ENCODE data around the gene LIN7A. TPM values are rescaled to one million over a fixed set of nuclear protein-coding genes. Genes with fewer than 3 reads are reported as not detected.

The LIN7A gene
- total and polyA plus RNA-seq, 2 donors (not counting 1 experiment from before 2014, with no cell fraction given) = 22.8 to 35.3 TPM

DNA sequence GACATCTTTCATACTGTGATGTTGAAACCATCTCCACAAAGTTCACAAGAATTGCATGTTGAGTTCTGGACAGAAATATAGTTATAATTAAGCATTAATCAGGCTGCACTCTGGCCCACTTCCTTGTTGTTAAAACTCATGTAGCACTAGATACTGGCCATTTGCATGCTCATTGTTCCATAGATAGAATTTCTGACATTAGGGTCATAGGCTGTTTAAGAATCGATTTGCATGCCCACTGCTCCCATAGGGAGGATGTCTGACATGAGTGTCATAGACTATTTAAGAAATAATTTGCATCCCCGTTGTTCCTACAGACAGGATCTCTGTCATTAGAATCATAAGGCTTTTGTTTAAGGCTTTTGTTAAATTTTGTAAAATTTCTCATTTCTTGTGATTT, 170.8 kb downstream of the LIN7A start:
- Histone ChIP-seq H3K4me3 (replicated peaks in 1 of 4; ENCODE audit: control extremely low read depth in 1 of 4, insufficient read depth in 1 of 4, low read depth in 3 of 4, low read length in 4 of 4) (no peak overlapping the region), H3K4me1 (ENCODE audit: control insufficient read depth, extremely low read depth, insufficient read depth, low read length) (no peaks in the 10 kb centered on the region), H3K4me2 (ENCODE audit: extremely low read depth, insufficient read depth, low read length) (no peak overlapping the region), H3K79me2 (ENCODE audit: control insufficient read depth, insufficient read depth, low read length) (no peaks in the 10 kb centered on the region), H3K9ac (ENCODE audit: insufficient read depth, low read length) (no peak overlapping the region), H3K36me3 (ENCODE audit: control insufficient read depth, insufficient read depth, low read length) (no peaks in the 10 kb centered on the region), H4K20me1 (ENCODE audit: control insufficient read depth, extremely low read depth, insufficient read depth, low read length) (no peaks in the 10 kb centered on the region), H3K9me3 (ENCODE audit: control insufficient read depth, insufficient read depth, low read depth, low read length) (no peaks in the 10 kb centered on the region), H3K27me3 (ENCODE audit: control insufficient read depth, insufficient read depth, low read length) (no peaks in the 10 kb centered on the region), H2AFZ (ENCODE audit: low read length) (no peak overlapping the region), H3K27ac (ENCODE audit: insufficient read depth, low read length) (no peak overlapping the region)
- TF ChIP-seq EZH2 (IDR thresholded peaks at IDR 0.05; ENCODE audit: low read length, missing control alignments) = no peak
- TF ChIP-seq, protein P1, sequence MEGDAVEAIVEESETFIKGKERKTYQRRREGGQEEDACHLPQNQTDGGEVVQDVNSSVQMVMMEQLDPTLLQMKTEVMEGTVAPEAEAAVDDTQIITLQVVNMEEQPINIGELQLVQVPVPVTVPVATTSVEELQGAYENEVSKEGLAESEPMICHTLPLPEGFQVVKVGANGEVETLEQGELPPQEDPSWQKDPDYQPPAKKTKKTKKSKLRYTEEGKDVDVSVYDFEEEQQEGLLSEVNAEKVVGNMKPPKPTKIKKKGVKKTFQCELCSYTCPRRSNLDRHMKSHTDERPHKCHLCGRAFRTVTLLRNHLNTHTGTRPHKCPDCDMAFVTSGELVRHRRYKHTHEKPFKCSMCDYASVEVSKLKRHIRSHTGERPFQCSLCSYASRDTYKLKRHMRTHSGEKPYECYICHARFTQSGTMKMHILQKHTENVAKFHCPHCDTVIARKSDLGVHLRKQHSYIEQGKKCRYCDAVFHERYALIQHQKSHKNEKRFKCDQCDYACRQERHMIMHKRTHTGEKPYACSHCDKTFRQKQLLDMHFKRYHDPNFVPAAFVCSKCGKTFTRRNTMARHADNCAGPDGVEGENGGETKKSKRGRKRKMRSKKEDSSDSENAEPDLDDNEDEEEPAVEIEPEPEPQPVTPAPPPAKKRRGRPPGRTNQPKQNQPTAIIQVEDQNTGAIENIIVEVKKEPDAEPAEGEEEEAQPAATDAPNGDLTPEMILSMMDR (conservative IDR thresholded peaks at IDR 0.05 in 1 of 2, IDR thresholded peaks at IDR 0.05 in 1 of 2; ENCODE audit: low read depth in 1 of 2, low read length in 2 of 2) = no peak
- no peak for DNase-seq (ENCODE audit: low read depth in 2 of 2)

DNA sequence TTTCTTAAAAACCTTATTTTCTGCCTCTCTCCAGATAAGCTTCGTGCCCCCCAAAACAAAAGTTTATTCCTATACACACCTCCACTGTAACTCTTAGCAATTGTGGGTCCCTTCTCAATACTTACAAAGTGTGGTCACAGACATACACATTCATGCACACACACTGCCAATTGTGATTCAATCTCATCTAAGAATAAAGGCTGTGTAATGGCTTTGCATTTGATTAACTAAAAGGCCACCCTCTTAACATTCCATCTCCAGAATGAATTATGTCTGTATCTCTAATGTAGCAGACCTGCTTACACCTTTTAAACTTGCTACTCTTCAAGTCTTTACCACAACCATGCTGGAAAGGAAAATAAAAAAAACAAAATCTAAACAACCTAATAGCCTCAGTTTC, 171.5 kb downstream of the LIN7A start:
- Histone ChIP-seq H2AFZ (ENCODE audit: low read length) (no peak overlapping the region), H3K4me1 (ENCODE audit: control insufficient read depth, extremely low read depth, insufficient read depth, low read length) (no peaks in the 10 kb centered on the region)

DNA sequence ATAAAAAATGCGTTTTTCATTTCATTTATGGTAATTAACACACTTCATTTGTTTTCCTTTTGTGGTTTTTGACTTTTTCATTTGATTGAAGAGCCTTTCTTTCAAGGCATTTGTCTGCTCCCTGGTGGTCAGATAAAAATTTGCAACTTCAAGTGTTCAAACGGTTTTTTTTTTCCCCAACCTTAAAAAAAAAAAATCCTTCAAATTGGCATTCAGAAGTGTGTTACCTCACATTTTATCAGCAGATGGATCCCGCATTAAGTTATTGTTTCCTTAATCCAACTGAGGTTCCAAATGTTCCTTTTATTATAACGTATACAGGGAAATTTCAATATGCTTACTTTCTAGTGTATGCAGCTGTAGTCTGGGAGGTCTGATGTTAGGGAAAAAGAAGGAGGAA, 173.9 kb downstream of the LIN7A start:
- TF ChIP-seq, protein P1 (conservative IDR thresholded peaks at IDR 0.05 in 1 of 2, IDR thresholded peaks at IDR 0.05 in 1 of 2; ENCODE audit: low read depth in 1 of 2, low read length in 2 of 2) = peak; percentile 51 to 62
- TF ChIP-seq EZH2 (IDR thresholded peaks at IDR 0.05; ENCODE audit: low read length, missing control alignments) = no peak
- Histone ChIP-seq H3K4me3 (replicated peaks in 1 of 4; ENCODE audit: control extremely low read depth in 1 of 4, insufficient read depth in 1 of 4, low read depth in 3 of 4, low read length in 4 of 4) (no peak overlapping the region), H3K4me1 (ENCODE audit: control insufficient read depth, extremely low read depth, insufficient read depth, low read length) (no peaks in the 10 kb centered on the region), H3K4me2 (ENCODE audit: extremely low read depth, insufficient read depth, low read length) (no peak overlapping the region), H4K20me1 (ENCODE audit: control insufficient read depth, extremely low read depth, insufficient read depth, low read length) (no peaks in the 10 kb centered on the region), H3K9me3 (ENCODE audit: control insufficient read depth, insufficient read depth, low read depth, low read length) (no peaks in the 10 kb centered on the region), H3K27ac (ENCODE audit: insufficient read depth, low read length) (no peak overlapping the region), H3K9ac (ENCODE audit: insufficient read depth, low read length) (no peak overlapping the region), H3K79me2 (ENCODE audit: control insufficient read depth, insufficient read depth, low read length) (no peaks in the 10 kb centered on the region), H3K27me3 (ENCODE audit: control insufficient read depth, insufficient read depth, low read length) (no peaks in the 10 kb centered on the region), H3K36me3 (ENCODE audit: control insufficient read depth, insufficient read depth, low read length) (no peaks in the 10 kb centered on the region), H2AFZ (ENCODE audit: low read length) (no peak overlapping the region)
- DNase-seq (ENCODE audit: low read depth in 2 of 2) = peak; percentile 50 to 81

More for the DNA sequence above, 171.5 kb downstream of the LIN7A start:
- Histone ChIP-seq H3K36me3 (ENCODE audit: control insufficient read depth, insufficient read depth, low read length) (no peaks in the 10 kb centered on the region), H3K4me3 (replicated peaks in 1 of 4; ENCODE audit: control extremely low read depth in 1 of 4, insufficient read depth in 1 of 4, low read depth in 3 of 4, low read length in 4 of 4) (no peak overlapping the region), H3K79me2 (ENCODE audit: control insufficient read depth, insufficient read depth, low read length) (no peaks in the 10 kb centered on the region), H3K4me2 (ENCODE audit: extremely low read depth, insufficient read depth, low read length) (no peak overlapping the region), H3K27me3 (ENCODE audit: control insufficient read depth, insufficient read depth, low read length) (no peaks in the 10 kb centered on the region), H4K20me1 (ENCODE audit: control insufficient read depth, extremely low read depth, insufficient read depth, low read length) (no peaks in the 10 kb centered on the region), H3K9me3 (ENCODE audit: control insufficient read depth, insufficient read depth, low read depth, low read length) (no peaks in the 10 kb centered on the region), H3K9ac (ENCODE audit: insufficient read depth, low read length) (no peak overlapping the region), H3K27ac (ENCODE audit: insufficient read depth, low read length) (no peak overlapping the region)
- no peak for DNase-seq (ENCODE audit: low read depth in 2 of 2)
- TF ChIP-seq EZH2 (IDR thresholded peaks at IDR 0.05; ENCODE audit: low read length, missing control alignments) = no peak
- TF ChIP-seq, protein P1 (conservative IDR thresholded peaks at IDR 0.05 in 1 of 2, IDR thresholded peaks at IDR 0.05 in 1 of 2; ENCODE audit: low read depth in 1 of 2, low read length in 2 of 2) = no peak
